ENCODE results near the gene IGF2BP2. TPM values are rescaled to one million over a fixed set of nuclear protein-coding genes. Genes with fewer than 3 reads are reported as not detected.
"Not testable (repeated sequence)": the region's sequence is repeated elsewhere in the genome, so short reads cannot be mapped to it uniquely, and the experiment has no call there.

Gene IGF2BP2
- 100 to 1,000 TPM in 2 of 3 donors, 10 to 100 TPM in 1; 94.1 to 123 (median 122) TPM for polyA plus RNA-seq (ENCODE audit: insufficient read length in 3 of 3)
- long read RNA-seq, donor 1, transcript IGF2BP2-202 (16 exons, 3,688 nt) = major isoform, 5 of 9 reads
- long read RNA-seq, donor 1, partial matches to known transcripts = 0 of 9 reads
- long read RNA-seq, donor 1, other reads (novel, unspliced or antisense) = 0 of 9 reads
- long read RNA-seq, donor 2, transcript IGF2BP2-202 (16 exons, 3,688 nt) = major isoform, 7 of 15 reads
- long read RNA-seq, donor 2, partial matches to known transcripts = 5 of 15 reads
- long read RNA-seq, donor 2, other reads (novel, unspliced or antisense) = 0 of 15 reads
- long read RNA-seq, donor 3, partial matches to known transcripts = 6 of 12 reads
- long read RNA-seq, donor 3, other reads (novel, unspliced or antisense) = 0 of 12 reads
- long read RNA-seq, donor 4, transcript IGF2BP2-202 (16 exons, 3,688 nt) = major isoform, 8 of 8 reads
- long read RNA-seq, donor 4, partial matches to known transcripts = 0 of 8 reads
- long read RNA-seq, donor 4, other reads (novel, unspliced or antisense) = 0 of 8 reads
- long read RNA-seq, donor 5, partial matches to known transcripts = 7 of 9 reads
- long read RNA-seq, donor 5, other reads (novel, unspliced or antisense) = 0 of 9 reads
- long read RNA-seq, donor 6, transcript IGF2BP2-201 (15 exons, 3,291 nt) = major isoform, 5 of 16 reads
- long read RNA-seq, donor 6, partial matches to known transcripts = 6 of 16 reads
- long read RNA-seq, donor 6, other reads (novel, unspliced or antisense) = 0 of 16 reads
- long read RNA-seq, donor 7, transcript IGF2BP2-202 (16 exons, 3,688 nt) = major isoform, 8 of 64 reads
- long read RNA-seq, donor 7, partial matches to known transcripts = 55 of 64 reads
- long read RNA-seq, donor 7, other reads (novel, unspliced or antisense) = 0 of 64 reads
- long read RNA-seq, donor 8, partial matches to known transcripts = 6 of 10 reads
- long read RNA-seq, donor 8, other reads (novel, unspliced or antisense) = 0 of 10 reads
- long read RNA-seq, donor 9, transcript IGF2BP2-202 (16 exons, 3,688 nt) = major isoform, 5 of 19 reads
- long read RNA-seq, donor 9, partial matches to known transcripts = 10 of 19 reads
- long read RNA-seq, donor 9, other reads (novel, unspliced or antisense) = 0 of 19 reads
- long read RNA-seq, donor 10, partial matches to known transcripts = 10 of 17 reads
- long read RNA-seq, donor 10, other reads (novel, unspliced or antisense) = 0 of 17 reads
- long read RNA-seq, donor 11, transcript IGF2BP2-202 (16 exons, 3,688 nt) = major isoform, 6 of 16 reads
- long read RNA-seq, donor 11, partial matches to known transcripts = 6 of 16 reads
- long read RNA-seq, donor 11, other reads (novel, unspliced or antisense) = 0 of 16 reads
- long read RNA-seq, donor 12, transcript IGF2BP2-201 (15 exons, 3,291 nt) = major isoform, 5 of 20 reads
- long read RNA-seq, donor 12, transcript IGF2BP2-202 (16 exons, 3,688 nt) = major isoform, 5 of 20 reads
- long read RNA-seq, donor 12, partial matches to known transcripts = 9 of 20 reads
- long read RNA-seq, donor 12, other reads (novel, unspliced or antisense) = 0 of 20 reads
- long read RNA-seq, donor 13, partial matches to known transcripts = 0 of 8 reads
- long read RNA-seq, donor 13, other reads (novel, unspliced or antisense) = 0 of 8 reads
- long read RNA-seq, donor 14 = 0 reads
- long read RNA-seq, donor 15, transcript IGF2BP2-201 (15 exons, 3,291 nt) = minor isoform, 7 of 26 reads
- long read RNA-seq, donor 15, transcript IGF2BP2-202 (16 exons, 3,688 nt) = major isoform, 8 of 26 reads
- long read RNA-seq, donor 15, partial matches to known transcripts = 11 of 26 reads
- long read RNA-seq, donor 15, other reads (novel, unspliced or antisense) = 0 of 26 reads
- long read RNA-seq, donor 16, transcript IGF2BP2-201 (15 exons, 3,291 nt) = minor isoform, 6 of 23 reads
- long read RNA-seq, donor 16, transcript IGF2BP2-202 (16 exons, 3,688 nt) = major isoform, 8 of 23 reads
- long read RNA-seq, donor 16, partial matches to known transcripts = 7 of 23 reads
- long read RNA-seq, donor 16, other reads (novel, unspliced or antisense) = 0 of 23 reads

DNA sequence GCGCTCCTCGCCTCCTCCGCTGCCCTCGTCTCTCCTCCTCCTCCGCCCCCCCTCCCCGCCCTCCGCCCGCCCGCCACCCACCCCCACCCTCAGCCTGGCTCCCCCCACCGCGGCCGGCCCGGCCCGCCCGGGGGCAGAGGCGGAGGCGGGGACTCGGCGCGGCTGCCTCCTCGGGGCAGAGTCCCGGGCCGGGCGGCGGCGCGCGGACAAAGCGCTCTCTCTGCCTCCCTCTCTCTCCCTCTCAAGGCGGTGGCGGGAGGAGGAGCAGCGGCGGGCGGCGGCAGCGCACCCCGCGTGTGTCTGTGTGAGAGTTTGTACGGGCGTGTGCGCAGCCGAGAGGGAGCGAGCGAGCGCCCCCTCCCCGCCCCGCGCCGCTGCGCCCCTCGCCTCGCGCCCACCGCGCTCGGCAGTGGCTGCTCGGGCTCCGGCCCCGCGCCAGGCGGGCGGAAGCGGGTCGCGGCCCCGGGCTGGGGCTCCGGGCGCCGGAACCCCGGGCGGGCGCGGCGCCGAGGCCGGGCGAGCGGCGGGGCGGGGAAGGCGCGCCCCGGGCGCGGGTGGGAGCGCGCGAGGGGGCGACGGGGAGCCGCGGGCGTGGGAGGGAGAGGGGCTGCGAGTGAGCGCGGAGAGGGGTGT lies at the start of gene IGF2BP2:
TSS of gene IGF2BP2 (minus strand) at position 37 of the 633 bp plus-strand sequence. CDS start 82 bp downstream, outside the sequence.
- peak; percentile 88 for DNase-seq

DNA sequence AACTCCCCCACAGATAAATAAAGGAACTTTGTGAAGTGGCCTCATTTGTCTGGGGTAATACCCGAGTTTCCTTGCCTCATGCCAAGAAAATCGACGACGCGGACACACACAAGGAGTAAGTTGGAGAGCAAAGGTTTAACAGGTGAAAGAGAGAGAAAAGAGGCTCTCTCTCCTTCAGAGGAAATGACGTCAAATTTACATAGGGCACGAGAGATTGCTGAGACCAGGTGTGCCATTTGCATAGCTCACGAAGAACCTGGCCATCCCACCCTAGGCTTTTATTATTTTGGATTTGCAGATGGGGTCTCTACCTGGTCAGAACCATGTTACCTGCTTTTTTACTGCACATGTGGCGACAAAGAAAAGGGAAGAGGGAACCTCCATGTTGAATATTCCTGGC lies 49.3 kb upstream of the IGF2BP2 start:
- no peak for DNase-seq

DNA sequence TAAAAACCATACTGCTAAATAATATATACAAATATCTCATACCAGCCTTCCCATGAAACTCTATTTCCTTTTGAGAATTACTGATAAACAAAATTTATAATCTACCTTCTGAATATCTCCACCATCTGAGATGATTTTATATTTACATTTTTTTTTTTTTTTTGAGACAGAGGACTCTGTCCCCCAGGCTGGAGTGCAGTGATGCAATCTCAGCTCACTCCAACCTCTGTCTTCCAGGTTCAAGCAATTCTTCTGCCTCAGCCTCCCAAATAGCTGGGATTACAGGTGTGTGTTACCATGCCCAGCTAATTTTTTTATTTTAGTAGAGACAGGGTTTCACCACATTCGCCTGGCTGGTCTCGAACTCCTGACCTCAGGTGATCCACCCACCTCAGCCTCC lies 42.8 kb upstream of the IGF2BP2 start:
- DNase-seq = no peak

DNA sequence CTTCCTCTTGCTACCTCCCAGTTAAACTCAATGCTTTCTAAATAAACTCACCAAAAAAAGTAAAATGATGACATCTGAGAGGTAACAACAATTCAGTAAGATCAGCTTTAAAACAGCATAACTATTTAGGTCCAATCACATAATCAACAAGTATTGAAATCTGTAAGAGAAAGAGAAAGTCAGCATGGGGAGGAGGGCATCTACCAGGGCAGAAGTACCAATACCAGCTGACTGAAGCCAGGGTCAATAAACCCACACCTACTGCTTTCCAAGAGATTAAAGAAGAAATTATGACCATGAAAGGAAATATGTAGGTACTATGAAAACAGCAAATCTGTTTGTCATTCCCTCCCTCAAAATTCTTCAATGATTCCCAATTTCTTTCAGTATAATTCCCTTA lies 42.2 kb upstream of the IGF2BP2 start:
- DNase-seq = no peak

DNA sequence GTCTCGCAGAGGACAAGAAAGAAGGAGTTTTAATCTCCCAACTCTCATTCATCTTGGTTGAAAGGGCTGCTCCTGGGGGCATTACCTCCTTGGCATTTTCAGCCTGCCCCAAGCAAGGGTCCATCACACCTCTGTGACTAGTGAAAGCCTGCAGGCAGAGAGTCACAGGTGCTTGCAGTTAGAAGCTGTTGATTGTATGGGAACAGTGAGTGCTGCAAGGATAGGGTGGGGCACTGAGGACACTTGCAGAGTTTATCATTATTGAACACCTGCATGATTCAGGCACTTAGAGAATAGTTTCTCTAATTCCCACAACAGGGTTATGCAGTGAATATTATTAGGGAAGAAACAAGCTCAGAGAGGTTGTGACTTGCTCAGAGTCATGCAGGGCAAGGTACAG lies 41.7 kb upstream of the IGF2BP2 start:
- no peak for DNase-seq

DNA sequence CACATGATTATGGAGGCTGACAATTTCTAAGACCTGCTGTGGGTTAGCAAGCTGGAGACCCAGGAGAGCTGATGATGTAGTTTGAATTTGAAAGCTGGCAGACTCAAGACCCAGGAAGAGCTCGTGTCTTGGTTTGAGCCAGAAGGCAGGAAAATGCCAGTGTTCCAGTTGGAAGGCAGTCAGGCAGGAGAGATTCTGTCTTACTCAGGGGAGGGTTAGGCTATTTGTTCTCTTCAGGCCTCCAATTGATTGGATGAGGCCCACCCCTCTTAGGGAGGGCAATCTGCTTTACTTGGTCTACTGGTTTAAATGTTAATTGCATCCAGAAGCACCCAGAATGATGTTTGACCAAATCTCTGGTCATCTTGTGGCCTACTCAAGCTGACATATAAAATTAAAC lies 40.4 kb upstream of the IGF2BP2 start:
- DNase-seq = no peak

DNA sequence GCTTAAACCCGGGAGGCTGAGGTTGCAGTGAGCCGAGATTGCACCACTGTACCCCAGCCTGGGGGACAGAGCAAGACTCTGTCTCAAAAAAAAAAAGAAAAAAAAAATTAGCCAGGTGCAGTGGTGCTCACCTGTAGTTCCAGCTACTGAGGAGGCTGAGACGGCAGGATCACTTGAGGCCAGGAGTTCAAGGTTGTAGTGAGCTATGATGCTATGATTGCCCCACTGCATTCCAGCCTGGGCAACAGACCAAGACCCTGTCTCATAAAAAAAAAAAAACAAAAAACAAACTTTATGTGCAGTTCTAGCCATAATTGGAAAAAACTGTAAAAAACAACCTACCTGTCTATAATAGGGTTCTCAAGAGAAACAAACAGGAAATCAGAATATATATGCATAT lies 39.9 kb upstream of the IGF2BP2 start:
- DNase-seq = no peak

DNA sequence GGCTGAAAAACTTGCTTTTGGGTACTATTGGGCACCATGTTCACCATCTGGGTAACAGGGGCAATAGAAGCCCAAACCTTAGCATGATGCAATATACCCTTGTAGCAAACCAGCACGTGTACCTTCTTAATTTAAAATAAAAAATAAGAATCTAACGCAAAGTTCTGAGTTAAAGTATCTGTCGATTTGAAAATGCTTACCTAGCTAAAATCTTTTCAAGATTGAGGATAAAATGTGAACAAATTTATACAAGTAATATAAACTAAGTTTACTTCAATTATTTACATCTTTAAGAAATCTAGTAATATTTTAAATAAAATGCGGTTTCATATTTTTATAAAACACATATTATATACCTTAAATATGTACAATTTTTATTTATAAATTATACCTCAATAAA lies 38.1 kb upstream of the IGF2BP2 start:
- DNase-seq = no peak

DNA sequence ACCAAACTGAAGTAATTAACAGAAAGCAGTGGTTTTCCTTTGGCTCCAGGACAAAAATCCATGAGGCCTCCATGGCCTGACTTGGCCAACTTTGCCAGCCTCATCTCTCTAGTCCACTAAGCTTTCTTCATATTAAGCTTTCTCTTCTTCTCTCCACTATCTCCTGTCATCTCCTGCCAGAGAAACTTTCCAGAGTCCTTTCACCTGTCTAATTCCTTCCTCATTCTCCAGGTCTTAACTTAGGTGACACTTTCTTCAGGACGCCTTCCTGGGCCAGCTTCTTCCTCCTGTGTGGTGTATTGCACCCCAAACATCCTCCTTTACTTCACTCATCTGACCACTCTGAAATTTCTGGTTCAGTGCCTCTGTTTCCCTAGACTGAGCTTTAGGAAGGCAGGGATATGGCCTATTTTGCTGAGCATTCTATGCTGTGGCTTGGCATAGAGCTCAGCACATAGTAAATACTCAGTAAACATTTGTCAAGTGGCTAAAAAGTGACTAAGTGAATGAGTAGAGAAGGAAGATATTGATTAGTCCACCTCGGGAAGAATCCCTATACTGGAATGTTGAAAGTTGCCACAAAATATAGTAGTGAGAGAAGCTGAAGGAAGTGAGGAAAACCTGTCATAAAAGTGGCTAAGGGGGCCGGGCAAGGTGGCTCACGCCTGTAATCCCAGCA lies 34.6 kb upstream of the IGF2BP2 start:
- DNase-seq = no peak

DNA sequence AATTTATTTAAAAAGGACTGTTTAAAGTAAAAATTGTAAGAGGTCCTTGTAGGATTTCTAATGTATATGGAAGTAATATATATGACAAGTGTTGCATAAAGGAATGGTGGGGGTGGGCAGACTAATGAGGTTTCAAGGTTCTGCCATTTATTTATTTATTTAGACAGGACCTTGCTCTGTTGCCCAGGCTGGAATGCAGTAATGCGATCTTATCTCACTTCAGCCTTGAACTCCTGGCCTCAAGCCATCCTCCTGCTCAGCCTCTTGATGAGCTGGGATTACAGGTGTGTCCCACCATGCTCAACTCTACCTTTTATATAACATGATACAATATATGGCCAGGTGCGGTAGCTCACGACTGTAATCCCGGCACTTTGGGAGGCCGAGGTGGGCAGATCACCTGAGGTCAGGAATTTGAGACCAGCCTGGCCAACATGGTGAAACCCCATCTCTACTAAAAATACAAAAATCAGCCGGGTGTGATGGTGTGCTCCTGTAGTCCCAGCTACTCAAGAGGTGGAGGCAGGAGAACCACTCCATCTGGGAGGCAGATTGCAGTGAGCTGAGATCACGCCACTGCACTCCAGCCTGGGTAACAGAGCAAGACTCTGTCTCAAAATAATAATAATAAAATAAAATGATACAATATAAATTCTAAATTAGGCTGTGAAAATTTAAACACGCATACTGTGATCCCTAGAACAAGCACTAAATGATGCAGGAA lies 33.8 kb upstream of the IGF2BP2 start:
- DNase-seq = no peak

DNA sequence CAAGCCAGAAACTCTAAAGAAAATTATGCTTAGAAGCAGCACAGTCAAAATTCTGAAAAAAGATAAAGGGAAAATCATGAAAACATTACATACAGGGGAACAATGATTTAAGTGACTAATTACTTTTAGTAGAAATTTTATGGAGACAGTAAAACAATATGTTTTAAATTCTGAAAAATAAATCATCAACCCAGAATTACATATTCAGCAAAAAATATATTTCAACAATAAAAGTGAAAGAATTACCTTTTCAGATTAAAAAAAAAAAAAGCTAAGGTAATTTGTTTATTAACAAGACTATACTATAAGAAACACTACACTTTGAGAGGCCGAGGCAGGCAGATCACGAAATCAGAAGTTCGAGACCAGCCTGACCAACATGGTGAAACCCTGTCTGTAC lies 32.4 kb upstream of the IGF2BP2 start:
- DNase-seq = no peak

DNA sequence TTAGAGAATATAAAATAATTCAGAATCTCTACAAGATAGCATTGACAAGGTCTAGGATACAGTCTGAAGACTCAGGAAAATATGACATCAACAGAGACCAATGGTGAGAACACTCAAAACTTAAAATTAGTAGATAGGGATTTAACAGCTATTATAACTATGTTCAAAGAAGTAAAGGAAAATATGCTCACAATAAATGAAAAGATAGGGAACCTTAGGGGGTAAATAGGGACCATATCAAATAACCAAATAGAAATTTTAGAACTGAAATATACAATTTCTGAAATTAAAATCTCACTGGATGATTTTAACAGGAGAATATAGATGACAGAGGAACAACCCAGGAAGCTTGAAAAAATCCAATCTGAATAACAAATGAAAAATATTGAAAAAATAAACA lies 31.8 kb upstream of the IGF2BP2 start:
- DNase-seq = no peak

DNA sequence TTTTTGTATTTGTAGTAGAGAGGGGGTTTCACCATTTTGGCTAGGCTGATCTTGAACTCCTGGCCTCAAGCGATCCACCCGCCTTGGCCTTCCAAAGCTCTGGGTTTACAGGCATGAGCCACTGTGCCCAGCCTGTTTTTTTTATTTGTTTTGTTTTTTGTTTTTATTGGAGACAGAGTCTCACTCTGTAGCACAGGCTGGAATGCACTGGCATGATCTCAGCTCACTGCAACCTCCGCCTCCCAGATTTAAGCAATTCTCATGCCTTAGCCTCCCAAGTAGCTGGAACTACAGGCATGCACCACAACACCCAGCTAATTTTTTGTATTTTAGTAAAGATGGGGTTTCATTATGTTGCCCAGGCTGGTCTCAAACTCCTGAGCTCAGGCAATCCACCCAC lies 28.9 kb upstream of the IGF2BP2 start:
- DNase-seq = not testable (repeated sequence)

DNA sequence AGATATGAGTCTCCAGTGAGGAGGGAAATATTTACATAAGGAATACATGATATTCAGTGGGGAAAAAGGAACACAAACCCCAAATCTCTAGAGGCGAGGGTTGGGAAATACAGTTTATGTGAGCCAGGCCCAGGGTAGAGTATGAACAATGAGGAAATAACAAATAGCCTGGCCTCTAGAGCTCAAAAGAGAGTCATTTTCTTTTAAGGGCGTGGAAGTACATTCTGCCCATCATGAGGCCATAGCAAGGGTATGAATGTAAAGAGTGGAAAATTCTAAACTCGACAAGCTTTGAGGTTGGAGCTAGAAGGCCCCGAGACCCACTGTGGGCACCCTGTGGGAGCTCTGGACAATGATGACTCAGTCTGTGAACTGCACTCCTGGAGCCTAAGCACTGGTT lies 27.8 kb upstream of the IGF2BP2 start:
- DNase-seq = no peak

DNA sequence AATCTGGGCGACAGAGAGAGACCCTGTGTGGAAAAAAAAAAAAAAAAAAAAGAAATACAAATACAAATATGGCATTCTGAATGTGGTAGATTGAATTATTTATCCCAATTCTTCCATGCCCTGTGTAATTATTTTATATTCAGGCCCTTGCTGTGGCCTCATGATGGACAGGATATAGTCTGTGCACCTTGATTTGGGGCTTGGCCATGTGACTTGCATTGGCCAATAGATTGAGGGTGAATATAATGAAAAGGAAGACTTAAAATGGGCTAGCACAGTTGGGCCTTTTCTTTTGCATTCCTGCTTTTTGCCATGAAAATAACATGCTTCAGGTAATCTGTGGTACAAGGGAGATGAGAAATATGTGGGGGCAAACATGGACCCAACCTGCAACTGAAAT lies 27.1 kb upstream of the IGF2BP2 start:
- DNase-seq = no peak

DNA sequence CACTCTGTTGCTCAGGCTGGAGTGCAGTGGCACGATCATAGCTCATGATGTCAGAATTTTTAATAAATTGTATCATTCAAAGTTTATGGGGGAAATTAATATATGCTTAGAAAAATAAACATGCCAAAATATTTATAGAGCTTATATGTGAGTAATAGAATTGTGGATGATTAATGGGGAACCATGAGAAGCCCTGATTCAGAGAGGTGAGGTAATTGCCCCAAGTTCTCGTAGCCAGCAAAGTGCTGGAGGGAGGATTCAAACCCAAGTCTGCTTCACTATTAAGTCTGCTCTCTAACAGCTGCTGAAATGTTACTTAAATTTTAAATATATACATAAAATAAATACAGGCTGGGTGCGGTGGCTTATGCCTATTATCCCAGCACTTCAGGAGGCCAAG lies 26.2 kb upstream of the IGF2BP2 start:
- no peak for DNase-seq

DNA sequence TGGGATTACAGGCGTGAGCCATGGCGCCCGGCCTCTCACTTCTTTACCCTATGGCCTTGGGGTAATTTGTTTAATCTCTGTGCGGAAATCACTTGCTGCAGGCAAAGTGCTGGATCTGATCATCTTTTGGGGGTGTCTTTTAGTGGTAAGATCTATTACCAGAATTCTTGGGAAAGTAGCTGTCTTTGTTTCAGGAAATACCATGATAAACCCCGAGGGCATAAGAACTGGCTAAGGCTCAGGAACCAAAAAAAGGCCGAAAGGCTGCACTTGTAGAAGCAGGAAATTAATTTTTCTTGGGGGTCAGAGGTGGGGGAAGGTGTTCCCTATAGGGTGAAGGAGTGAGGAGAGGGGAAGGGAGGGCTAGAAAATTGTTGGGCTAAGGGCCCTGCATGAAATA lies 22.7 kb upstream of the IGF2BP2 start:
- DNase-seq = no peak

DNA sequence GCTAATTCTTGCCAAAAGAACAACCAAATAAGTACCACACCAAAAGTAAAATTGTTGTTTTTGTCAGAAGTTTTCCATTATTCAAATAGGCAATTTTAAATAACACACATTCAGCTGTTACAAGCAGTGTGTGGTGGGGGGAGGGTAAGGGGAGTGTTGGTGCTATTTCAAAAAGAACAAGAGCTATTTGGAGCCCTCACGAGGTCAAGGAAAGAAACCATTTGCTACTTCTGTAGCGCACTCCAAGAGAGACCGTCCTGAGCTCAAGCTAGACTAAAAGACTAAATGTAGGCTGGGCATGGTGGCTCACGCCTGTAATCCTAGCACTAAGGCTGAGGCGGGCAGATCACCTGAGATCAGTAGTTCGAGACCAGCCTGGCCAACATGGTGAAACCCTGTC lies 21.2 kb upstream of the IGF2BP2 start:
- DNase-seq = no peak

DNA sequence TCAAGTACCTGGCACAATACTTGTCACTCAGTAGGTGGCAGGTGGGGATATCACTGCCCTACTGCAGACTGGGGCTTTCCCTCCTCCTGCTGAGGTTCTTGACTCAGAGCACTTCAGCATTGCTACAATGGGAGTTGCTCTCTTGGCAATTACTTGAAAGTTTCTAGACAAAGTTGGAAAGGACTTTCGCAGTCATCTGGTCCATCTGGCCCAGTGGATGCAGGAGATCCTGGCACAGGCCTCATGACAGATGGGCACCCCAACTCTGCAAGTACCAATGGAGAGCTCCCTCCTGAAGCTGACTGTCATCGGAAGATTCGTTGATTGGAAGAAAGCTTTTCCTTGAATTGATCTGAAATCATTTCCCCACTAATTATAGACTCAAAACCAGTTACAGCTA lies 19.2 kb upstream of the IGF2BP2 start:
- DNase-seq = no peak
